Prostate gland (tissue), 2 donors: ENCODE measurements around the gene GLRX.

Experiments
- POLR2A ChIP-seq: fragments of 450-650 bp; IDR thresholded peaks from one replicate; pipeline ENCODE4 v1.6.1; 2016; ENCODE audit warnings: antibody characterized with exemption, mild to moderate bottlenecking
- POLR2AphosphoS5 ChIP-seq: sonication (generic); formaldehyde crosslinking; IDR thresholded peaks from one replicate; pipeline ENCODE4 v1.6.1; 2017; ENCODE audit warnings: antibody characterized with exemption
- TF ChIP-seq, protein P1 (sequence below), 4 experiments: fragments of 200-600 bp in 2 of 4; fragments of 450-650 bp in 2 of 4; sonication (generic) in 2 of 4; IDR thresholded peaks; 1 replicate in 3 of 4; 2 replicates in 1 of 4; pipeline ENCODE4 v1.5.1; 2016 to 2019; ENCODE audit warnings: antibody characterized with exemption in 4 of 4, mild to moderate bottlenecking in 2 of 4, moderate library complexity in 2 of 4

- TF ChIP-seq POLR2A: no peak
- TF ChIP-seq, protein P1, sequence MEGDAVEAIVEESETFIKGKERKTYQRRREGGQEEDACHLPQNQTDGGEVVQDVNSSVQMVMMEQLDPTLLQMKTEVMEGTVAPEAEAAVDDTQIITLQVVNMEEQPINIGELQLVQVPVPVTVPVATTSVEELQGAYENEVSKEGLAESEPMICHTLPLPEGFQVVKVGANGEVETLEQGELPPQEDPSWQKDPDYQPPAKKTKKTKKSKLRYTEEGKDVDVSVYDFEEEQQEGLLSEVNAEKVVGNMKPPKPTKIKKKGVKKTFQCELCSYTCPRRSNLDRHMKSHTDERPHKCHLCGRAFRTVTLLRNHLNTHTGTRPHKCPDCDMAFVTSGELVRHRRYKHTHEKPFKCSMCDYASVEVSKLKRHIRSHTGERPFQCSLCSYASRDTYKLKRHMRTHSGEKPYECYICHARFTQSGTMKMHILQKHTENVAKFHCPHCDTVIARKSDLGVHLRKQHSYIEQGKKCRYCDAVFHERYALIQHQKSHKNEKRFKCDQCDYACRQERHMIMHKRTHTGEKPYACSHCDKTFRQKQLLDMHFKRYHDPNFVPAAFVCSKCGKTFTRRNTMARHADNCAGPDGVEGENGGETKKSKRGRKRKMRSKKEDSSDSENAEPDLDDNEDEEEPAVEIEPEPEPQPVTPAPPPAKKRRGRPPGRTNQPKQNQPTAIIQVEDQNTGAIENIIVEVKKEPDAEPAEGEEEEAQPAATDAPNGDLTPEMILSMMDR (IDR thresholded peaks at IDR 0.05): no peak
- TF ChIP-seq POLR2AphosphoS5: no peak
These were observed 26.2 kb upstream of the GLRX start for GRCh38 chr5:95848701-95849100.
